Measurements from ENCODE around the gene TNS4. TPM values are rescaled to one million over a fixed set of nuclear protein-coding genes. Genes with fewer than 3 reads are reported as not detected.

TNS4 gene
- total and polyA plus RNA-seq, 3 donors from 2014 or later: 0.09 to 0.16 (median 0.12) TPM

DNA sequence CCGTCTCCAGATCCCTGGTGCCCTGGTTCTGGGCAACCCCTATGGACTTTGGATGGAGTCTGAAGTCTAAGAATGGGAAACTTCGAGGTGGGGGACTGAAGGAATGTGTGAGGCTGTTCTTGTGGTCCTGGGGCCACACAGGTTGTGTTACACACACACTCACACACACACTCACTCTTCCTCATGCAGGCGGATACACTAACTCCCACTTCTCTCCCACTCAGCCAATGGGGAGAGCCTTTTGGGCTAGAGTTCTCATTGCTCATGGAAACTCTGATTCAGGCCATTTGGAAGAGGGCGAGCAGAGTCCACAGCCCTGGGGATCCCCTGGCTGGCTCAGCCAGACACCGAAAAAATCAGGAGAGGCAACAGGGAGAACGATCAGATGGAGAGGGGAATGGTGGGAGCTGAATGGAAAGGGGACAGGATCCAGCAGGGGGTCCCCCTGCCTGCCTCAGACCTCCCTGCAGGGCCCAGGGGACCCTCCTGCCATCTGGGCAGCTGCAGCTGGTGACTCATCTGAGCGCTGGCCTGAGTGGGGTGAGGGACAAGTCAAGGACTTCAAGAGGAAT is 49.1 kb downstream of the TNS4 start:
- H3K27ac ChIP-seq: peak overlapping the region in 1 of 2 donors; percentile 83
- H3K9me3 ChIP-seq: no peaks in the 10 kb centered on the region
- intact Hi-C loops (cut with DNase I; ENCODE audit: low total_unique reads): no loop called here
- WGBS, 2 donors: 55 to 60% methylated on average over 7 of the region's 7 CpGs
- H3K4me3 ChIP-seq: no peak overlapping the region
- H3K27me3 ChIP-seq: no peaks in the 10 kb centered on the region
- TF ChIP-seq CTCF (IDR thresholded peaks at IDR 0.05): no peak
- no peak for TF ChIP-seq POLR2A (IDR thresholded peaks at IDR 0.05)
- DNase-seq: no peak
- no peaks in the 10 kb centered on the region for H3K36me3 ChIP-seq (ENCODE audit: low read depth, missing control alignments)
- peaks cover 50% of the 10 kb centered on the region for H3K4me1 ChIP-seq

DNA sequence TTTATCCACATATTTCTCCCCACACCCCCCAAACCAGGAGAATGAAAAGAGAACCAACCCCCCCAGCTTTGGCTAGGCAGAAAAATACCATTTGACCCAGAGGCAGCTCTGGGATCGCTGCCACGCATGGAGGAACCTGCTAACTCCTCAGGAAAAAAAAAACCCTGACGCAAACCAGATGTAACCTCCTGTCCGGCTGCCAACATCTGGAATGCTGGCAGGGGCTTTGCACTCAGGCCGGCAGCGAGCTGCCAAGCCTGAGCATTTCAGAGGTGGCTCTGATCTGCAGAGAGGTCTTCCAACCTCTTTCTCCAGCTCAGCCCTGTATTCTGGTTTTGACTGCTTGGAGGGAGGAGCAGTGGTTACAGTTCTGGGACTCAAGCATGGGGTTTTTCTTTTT is 50.0 kb downstream of the TNS4 start:
- intact Hi-C loops (cut with DNase I; ENCODE audit: low total_unique reads): no loop called here
- Histone ChIP-seq H3K4me3 (no peak overlapping the region), H3K9me3 (no peaks in the 10 kb centered on the region), H3K36me3 (ENCODE audit: low read depth, missing control alignments) (no peaks in the 10 kb centered on the region), H3K27ac (peak overlapping the region in 1 of 2 donors; percentile 83), H3K27me3 (no peaks in the 10 kb centered on the region), H3K4me1 (peaks cover 52% of the 10 kb centered on the region)
- TF ChIP-seq CTCF (IDR thresholded peaks at IDR 0.05) (no peak), POLR2A (IDR thresholded peaks at IDR 0.05) (no peak)
- DNase-seq: no peak
- WGBS, 2 donors: 14 to 37% methylated on average over 6 of the region's 6 CpGs

DNA sequence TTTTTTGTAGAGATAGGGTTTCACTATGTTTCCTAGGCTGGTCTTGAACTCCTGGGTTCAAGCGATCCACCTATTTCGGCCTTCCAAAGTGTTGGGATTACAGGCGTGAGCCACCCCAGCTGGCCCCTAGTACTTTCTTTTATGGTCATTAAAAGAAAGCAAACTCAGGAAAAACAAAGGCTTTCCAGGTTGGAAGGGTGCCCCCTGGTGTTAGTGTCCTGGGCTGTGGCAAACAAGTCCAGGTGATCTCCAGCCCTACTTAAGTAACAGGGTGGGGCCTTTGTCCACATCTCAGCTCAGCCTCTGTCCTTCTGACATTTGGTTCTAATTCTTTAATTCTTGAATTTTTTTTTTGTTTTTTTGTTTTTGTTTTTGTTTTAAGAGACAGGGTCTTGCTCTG is 51.2 kb downstream of the TNS4 start:
- Histone ChIP-seq H3K36me3 (ENCODE audit: low read depth, missing control alignments) (no peaks in the 10 kb centered on the region), H3K4me1 (peaks cover 64% of the 10 kb centered on the region), H3K27ac (peak overlapping the region in 1 of 2 donors; percentile 83), H3K4me3 (no peak overlapping the region), H3K9me3 (no peaks in the 10 kb centered on the region), H3K27me3 (no peaks in the 10 kb centered on the region)
- no peak for DNase-seq
- WGBS, 2 donors: 83 to 86% methylated on average over 3 of the region's 3 CpGs
- intact Hi-C loops (cut with DNase I; ENCODE audit: low total_unique reads): no loop called here
- peak in 2 of 3 experiments; percentile 8 to 40 for TF ChIP-seq CTCF (IDR thresholded peaks at IDR 0.05)
- no peak for TF ChIP-seq POLR2A (IDR thresholded peaks at IDR 0.05)

- intact Hi-C loops (cut with DNase I; ENCODE audit: low total_unique reads): no loop called here
- Histone ChIP-seq H3K36me3 (ENCODE audit: low read depth, missing control alignments) (no peaks in the 10 kb centered on the region), H3K27ac (peak overlapping the region in 1 of 2 donors; percentile 68), H3K4me3 (no peak overlapping the region), H3K4me1 (peaks cover 74% of the 10 kb centered on the region), H3K27me3 (no peaks in the 10 kb centered on the region), H3K9me3 (no peaks in the 10 kb centered on the region)
- TF ChIP-seq POLR2A (IDR thresholded peaks at IDR 0.05): no peak
- 61 to 63% methylated on average over 7 of the region's 7 CpGs for WGBS, 2 donors
- no peak for DNase-seq
Observed at GRCh38 chr17:40448639-40449261, 52.7 kb downstream of the TNS4 start.

GRCh38 chr17:40448213-40448638 is 53.2 kb downstream of the TNS4 start:
- intact Hi-C loops (cut with DNase I; ENCODE audit: low total_unique reads): no loop called here
- Histone ChIP-seq H3K27me3 (no peaks in the 10 kb centered on the region), H3K4me3 (no peak overlapping the region), H3K36me3 (ENCODE audit: low read depth, missing control alignments) (no peaks in the 10 kb centered on the region), H3K4me1 (peaks cover 74% of the 10 kb centered on the region), H3K9me3 (no peaks in the 10 kb centered on the region), H3K27ac (peak overlapping the region in 1 of 2 donors; percentile 68)
- TF ChIP-seq CTCF (IDR thresholded peaks at IDR 0.05): no peak
- TF ChIP-seq POLR2A (IDR thresholded peaks at IDR 0.05): no peak
- DNase-seq: no peak
- WGBS, 2 donors: 54 to 70% methylated on average over 7 to 8 of the region's 8 CpGs
